Subcutaneous abdominal adipose tissue (tissue), 5 donors: Measurements from ENCODE around the gene PRKCH.
A peak's percentile ranks its signal among the peaks of the same experiment; 100 is the strongest.

Experiments
- H3K27ac ChIP-seq: one replicate; pipeline ENCODE4 v1.7.0; 2013; ENCODE audit warnings: low read depth, mild to moderate bottlenecking, inconsistent platforms, low read length, moderate library complexity
- H3K27me3 ChIP-seq, 5 donors: one replicate each; pipeline ENCODE4 v1.7.0; 2013; ENCODE audit warnings: low read length in 5 of 5, inconsistent platforms in 1 of 5; ENCODE audit not compliant: control insufficient read depth in 5 of 5, insufficient read depth in 4 of 5
- H3K36me3 ChIP-seq, 5 donors: one replicate each; pipeline ENCODE4 v1.7.0; 2013; ENCODE audit warnings: low read length in 5 of 5; ENCODE audit not compliant: control insufficient read depth in 5 of 5, insufficient read depth in 5 of 5
- H3K4me1 ChIP-seq, 5 donors: one replicate each; pipeline ENCODE4 v1.7.0; 2013; ENCODE audit warnings: low read length in 5 of 5, mild to moderate bottlenecking in 3 of 5, moderate library complexity in 1 of 5; ENCODE audit not compliant: control insufficient read depth in 5 of 5, insufficient read depth in 5 of 5
- H3K4me3 ChIP-seq, 5 donors: one replicate each; pipeline ENCODE4 v1.7.0; 2013; ENCODE audit warnings: low read length in 5 of 5, low read depth in 1 of 5
- H3K9ac ChIP-seq, 5 donors: one replicate each; pipeline ENCODE4 v1.7.0; 2013; ENCODE audit warnings: low read length in 5 of 5, mild to moderate bottlenecking in 4 of 5, moderate library complexity in 3 of 5
- H3K9me3 ChIP-seq, 5 donors: one replicate each; pipeline ENCODE4 v1.7.0; 2013; ENCODE audit warnings: low read length in 5 of 5; ENCODE audit not compliant: control insufficient read depth in 5 of 5
- donor health status: healthy.
- donor health status: healthy.
- donor health status: healthy.
- donor health status: healthy.
- donor health status: healthy.

The PRKCH gene

DNA sequence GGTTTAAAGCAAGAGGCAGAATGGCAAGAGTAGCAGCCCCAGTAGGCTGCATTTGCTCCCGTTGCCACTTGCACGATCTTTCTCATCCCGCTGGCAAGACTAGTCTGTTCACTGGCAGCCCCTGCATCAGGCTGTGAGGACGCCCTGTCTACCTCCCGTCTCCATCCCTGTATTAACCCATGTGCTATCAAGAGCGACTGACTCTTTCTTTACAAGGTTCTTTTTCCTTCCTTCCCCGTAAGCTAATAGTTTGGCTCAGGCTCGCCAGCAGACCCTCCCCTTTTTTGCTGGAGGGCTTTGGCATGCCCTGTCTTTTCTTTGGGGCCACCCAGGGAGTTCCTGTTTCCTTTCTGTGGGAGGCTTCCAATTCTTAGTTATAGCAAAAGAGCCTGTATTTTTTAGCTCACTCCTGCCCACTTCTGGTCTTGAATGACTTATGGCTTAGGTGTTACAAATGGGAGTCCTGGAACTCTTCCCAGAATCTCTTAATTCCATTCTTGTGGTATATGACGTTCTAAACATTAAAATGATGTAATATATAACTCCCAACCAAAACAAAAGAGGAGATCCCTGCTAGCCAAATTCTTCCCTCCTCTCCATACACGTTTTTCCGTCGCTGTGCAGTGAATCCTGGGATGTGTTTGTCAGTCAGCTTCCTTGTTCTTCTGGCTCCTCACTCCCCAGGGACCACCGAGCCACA is 149.0 kb downstream of the PRKCH start:
- H3K4me3 ChIP-seq = peak overlapping the region in 3 of 5 donors; percentile 0 to 22 (median 8)
- H3K4me1 ChIP-seq = peaks cover 4 to 49% (median 33%) of the 10 kb centered on the region in 5 donors
- H3K9ac ChIP-seq = peak overlapping the region in 2 of 5 donors; percentile 15 to 50
- no peaks in the 10 kb centered on the region for H3K9me3 ChIP-seq
- H3K36me3 ChIP-seq = peaks cover 0 to 3% (median 0%) of the 10 kb centered on the region in 5 donors
- H3K27ac ChIP-seq = peak overlapping the region; percentile 20
- H3K27me3 ChIP-seq = no peaks in the 10 kb centered on the region

DNA sequence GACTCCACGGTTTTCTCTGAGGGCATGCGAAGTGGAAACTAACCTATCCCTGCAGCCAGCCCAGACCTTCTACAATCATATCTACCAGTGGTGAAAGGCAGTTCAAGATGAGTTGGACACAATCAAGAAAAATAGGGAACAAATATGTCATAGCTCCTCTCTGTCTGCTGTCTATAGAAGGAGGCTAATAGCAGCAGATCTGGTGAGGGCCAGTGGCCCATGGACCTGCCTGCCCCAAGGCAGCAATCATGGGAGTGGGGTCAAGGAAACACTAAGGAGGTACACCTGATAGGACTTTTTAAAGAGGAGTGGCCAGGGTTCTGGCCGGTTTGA is 149.5 kb downstream of the PRKCH start:
- H3K27ac ChIP-seq = peak overlapping the region; percentile 20
- H3K9ac ChIP-seq = peak overlapping the region in 2 of 5 donors; percentile 15 to 50
- H3K9me3 ChIP-seq = no peaks in the 10 kb centered on the region
- H3K36me3 ChIP-seq = peaks cover 0 to 3% (median 0%) of the 10 kb centered on the region in 5 donors
- peak overlapping the region in 1 of 5 donors; percentile 22 for H3K4me3 ChIP-seq
- peaks cover 4 to 51% (median 34%) of the 10 kb centered on the region in 5 donors for H3K4me1 ChIP-seq
- no peaks in the 10 kb centered on the region for H3K27me3 ChIP-seq

DNA sequence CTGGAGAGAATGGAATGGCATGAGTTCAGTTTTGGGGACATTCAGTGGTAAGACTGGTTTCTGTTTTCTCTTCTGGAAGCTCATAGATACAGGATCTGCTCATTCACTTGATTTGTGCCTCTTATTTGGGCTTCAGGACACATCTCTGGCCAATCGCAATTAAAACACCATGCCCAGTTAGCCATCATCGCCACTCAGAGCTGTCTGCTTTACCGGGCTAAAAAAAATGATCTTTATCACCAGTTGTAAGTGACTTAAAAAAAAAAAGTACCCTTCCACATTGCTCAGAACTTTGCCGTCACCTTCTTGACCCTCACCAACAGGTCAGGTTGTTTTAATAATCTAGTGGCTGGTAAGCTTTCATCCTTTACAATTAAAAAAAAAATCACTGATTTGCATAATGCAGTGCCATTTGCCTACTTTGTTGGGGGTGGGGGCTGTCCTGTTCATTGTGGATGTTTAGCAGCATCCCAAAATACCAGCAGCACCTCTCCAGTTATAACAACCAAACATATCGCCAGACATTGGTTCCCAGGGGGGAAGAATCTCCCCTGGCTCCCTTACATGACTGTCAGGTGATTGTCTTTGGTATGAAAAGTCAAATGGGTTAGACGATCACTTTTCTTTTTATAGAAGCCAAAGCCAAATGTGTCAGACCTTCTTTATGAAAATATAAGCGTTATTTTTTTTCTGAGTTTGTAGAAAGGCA is 150.1 kb downstream of the PRKCH start:
- Histone ChIP-seq H3K4me1 (peaks cover 4 to 56% (median 39%) of the 10 kb centered on the region in 5 donors), H3K27ac (peak overlapping the region; percentile 20), H3K9ac (peak overlapping the region in 1 of 5 donors; percentile 50), H3K4me3 (peak overlapping the region in 3 of 5 donors; percentile 13 to 57 (median 41)), H3K27me3 (no peaks in the 10 kb centered on the region), H3K9me3 (no peaks in the 10 kb centered on the region), H3K36me3 (peaks cover 0 to 2% (median 0%) of the 10 kb centered on the region in 5 donors)

DNA sequence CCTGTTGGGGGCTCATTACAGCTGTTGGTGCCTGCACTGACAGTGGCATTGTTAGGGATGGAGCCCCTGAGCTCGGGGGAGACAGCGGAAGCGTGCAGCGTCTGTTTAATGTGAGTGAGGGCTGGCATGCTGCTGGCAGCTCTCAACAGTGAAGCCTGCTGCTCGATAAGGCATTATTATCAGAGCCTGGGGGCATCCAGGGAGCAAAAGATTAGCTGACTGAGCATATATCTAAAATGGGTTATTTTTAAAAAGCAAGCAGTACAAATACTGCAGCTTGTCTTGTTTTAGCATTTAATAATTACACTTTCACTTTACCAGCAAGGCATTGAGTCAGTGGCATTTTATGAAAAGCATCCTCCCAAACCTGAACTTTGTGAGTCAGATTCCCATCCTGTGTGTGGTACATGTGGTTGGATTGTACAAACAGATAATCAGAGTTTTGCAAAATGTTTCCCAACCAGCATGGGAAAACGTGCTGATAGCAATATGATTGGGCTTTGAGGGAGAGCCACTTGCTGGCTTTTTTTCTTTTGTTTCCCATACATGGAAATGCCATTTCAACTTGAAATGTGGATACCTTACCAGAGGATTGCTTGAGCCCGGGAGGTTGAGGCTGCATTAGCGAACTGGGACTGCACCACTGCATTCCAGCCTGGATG is 150.8 kb downstream of the PRKCH start:
- Histone ChIP-seq H3K27me3 (no peaks in the 10 kb centered on the region), H3K27ac (no peak overlapping the region), H3K9me3 (no peaks in the 10 kb centered on the region), H3K4me3 (peak overlapping the region in 4 of 5 donors; percentile 7 to 57 (median 27)), H3K36me3 (no peaks in the 10 kb centered on the region), H3K4me1 (peaks cover 4 to 61% (median 46%) of the 10 kb centered on the region in 5 donors), H3K9ac (peak overlapping the region in 1 of 5 donors; percentile 27)

DNA sequence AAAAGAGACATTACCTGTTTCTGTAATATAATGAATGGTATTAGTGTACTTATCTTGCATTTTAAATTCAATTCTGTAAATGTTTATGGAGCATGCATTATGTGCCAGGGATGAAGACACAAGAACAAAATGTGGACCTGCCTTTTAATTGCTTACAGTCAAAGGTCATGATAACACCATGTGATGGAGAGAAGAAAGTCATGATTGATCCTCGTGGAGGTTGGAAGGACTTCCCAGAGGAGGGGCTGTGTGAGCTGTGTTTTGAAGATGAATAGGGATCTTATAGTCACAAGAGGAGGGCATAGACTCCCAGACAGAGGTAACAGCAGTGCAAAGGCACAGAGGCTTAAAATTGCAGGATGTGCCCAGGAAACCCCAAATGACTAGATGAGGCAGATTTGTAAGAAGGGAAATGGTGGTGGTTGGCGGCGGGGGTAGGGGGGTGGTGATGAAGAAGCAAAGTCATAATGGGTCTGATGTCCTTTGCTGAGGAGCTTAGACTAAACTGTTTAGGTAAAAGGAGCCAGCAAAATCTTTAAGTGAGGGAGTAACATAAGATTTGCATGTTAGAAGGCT is 151.5 kb downstream of the PRKCH start:
- Histone ChIP-seq H3K36me3 (no peaks in the 10 kb centered on the region), H3K27me3 (no peaks in the 10 kb centered on the region), H3K4me3 (no peak overlapping the region), H3K27ac (no peak overlapping the region), H3K9ac (no peak overlapping the region), H3K9me3 (no peaks in the 10 kb centered on the region), H3K4me1 (peaks cover 8 to 63% (median 49%) of the 10 kb centered on the region in 5 donors)

DNA sequence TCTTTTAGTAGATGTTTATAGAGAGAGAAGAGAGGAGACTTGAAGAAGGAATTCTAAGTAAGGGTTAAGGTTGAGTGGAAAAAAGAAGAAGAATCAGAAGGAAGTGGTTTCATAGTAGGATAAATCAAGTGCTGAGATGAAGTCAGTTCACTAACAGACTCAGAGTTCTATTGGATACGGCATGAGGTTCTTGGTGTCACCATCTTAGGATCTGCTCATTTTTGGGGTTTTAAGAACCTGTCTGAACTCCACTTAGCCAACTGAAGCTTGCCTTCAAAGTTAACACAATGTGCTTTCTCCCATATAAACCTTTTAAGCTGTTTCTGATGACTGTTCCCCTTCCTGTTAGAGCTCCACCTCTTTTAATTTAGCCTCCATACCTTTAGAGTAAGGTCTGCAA is 152.6 kb downstream of the PRKCH start:
- Histone ChIP-seq H3K27ac (no peak overlapping the region), H3K27me3 (no peaks in the 10 kb centered on the region), H3K4me1 (peaks cover 9 to 69% (median 58%) of the 10 kb centered on the region in 5 donors), H3K9ac (no peak overlapping the region), H3K9me3 (no peaks in the 10 kb centered on the region), H3K4me3 (no peak overlapping the region), H3K36me3 (no peaks in the 10 kb centered on the region)

DNA sequence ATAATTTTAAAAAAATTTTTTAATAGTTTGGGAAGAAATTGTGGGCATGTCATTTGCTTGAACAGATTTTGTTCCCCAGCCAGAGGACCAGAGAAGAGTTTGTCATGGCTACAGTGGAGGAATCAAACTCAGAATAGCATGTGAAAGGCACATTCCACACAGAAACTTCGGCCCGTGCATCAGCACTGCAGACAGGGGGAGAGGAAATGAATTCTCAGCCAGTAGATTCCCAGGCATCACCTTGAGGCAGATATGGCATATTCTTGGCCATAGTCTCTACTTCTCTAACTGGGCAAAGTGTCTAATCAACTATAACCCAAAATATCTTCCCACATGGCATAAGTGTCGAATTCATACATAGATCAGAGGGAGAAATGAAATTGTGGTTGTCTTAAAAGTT is 153.3 kb downstream of the PRKCH start:
- H3K9ac ChIP-seq = no peak overlapping the region
- no peaks in the 10 kb centered on the region for H3K27me3 ChIP-seq
- peak overlapping the region; percentile 82 for H3K27ac ChIP-seq
- H3K9me3 ChIP-seq = no peaks in the 10 kb centered on the region
- H3K36me3 ChIP-seq = no peaks in the 10 kb centered on the region
- peaks cover 8 to 74% (median 62%) of the 10 kb centered on the region in 5 donors for H3K4me1 ChIP-seq
- no peak overlapping the region for H3K4me3 ChIP-seq

DNA sequence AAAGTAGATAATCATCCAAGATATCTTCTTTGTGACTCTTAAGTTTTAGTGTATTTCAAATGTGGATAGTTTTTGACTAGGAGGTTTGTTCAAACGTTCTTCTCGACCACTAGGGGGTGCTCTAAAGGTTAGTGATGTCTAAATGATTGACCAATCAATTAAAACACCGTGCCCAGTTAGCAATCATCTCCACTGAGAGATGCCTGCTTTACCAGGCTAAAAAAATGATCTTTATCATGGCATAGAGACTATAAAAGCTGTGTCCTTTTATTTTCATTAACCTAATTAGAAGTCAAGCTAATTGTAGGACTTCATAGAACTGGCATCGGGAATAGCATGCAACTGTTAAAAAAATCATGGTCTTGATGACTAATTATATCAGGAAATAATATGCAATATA is 153.9 kb downstream of the PRKCH start:
- Histone ChIP-seq H3K27ac (peak overlapping the region; percentile 82), H3K9ac (no peak overlapping the region)

DNA sequence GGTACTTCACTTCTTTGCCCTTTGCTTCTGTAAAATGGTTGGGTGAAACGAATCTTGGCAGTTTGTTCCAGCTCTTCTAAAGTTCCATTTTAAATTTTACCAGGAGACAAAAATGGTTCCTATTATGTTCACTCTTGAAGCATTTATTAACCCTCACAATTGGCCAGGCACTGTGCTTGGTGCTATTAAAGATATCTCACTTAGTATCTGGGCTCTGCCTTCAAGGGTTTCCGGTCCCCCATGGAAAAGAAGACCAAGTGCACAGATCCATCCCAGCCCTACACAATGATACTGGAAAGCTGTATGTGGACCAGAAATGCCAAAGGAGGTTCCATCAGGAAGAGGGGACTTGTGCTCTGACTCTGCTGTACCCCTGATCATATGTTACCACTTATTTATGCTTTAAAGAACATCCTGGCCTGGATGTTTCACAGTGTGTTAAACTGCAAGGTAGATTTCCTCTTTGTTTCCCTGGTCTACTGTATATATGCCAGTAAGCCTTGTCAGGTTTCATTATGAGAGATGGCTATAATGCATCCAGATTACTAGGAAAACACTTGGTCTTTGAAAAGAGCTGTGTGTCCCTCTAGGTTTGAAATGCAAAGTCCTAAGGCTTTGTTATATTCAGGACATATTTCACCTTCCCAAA is 154.8 kb downstream of the PRKCH start:
- Histone ChIP-seq H3K4me1 (peaks cover 5 to 69% (median 49%) of the 10 kb centered on the region in 5 donors), H3K27me3 (no peaks in the 10 kb centered on the region), H3K27ac (peak overlapping the region; percentile 82), H3K9me3 (no peaks in the 10 kb centered on the region), H3K36me3 (peaks cover 0 to 5% (median 0%) of the 10 kb centered on the region in 5 donors), H3K9ac (peak overlapping the region in 4 of 5 donors; percentile 10 to 66 (median 48)), H3K4me3 (peak overlapping the region in 1 of 5 donors; percentile 2)

More for the DNA sequence above, 153.9 kb downstream of the PRKCH start:
- Histone ChIP-seq H3K36me3 (no peaks in the 10 kb centered on the region), H3K4me3 (no peak overlapping the region), H3K9me3 (no peaks in the 10 kb centered on the region), H3K4me1 (peaks cover 5 to 73% (median 58%) of the 10 kb centered on the region in 5 donors), H3K27me3 (no peaks in the 10 kb centered on the region)
